Measurements from ENCODE around the gene PDE4D. TPM values are rescaled to one million over a fixed set of nuclear protein-coding genes. Genes with fewer than 3 reads are reported as not detected.
A peak's percentile ranks its signal among the peaks of the same experiment; 100 is the strongest.

Gene PDE4D
- polyA plus RNA-seq, 6 donors from 2014 or later: 4.1 to 20.0 (median 12.9) TPM

GRCh38 chr5:59813761-59814536, 79.6 kb downstream of the PDE4D start:
- peaks cover 0 to 4% (median 4%) of the 10 kb centered on the region in 3 donors for H3K27me3 Mint-ChIP-seq
- H3K36me3 Mint-ChIP-seq: no peaks in the 10 kb centered on the region
- peaks cover 3 to 5% (median 5%) of the 10 kb centered on the region in 3 donors for H3K4me1 Mint-ChIP-seq
- no peak overlapping the region for H3K27ac Mint-ChIP-seq
- H3K9me3 Mint-ChIP-seq: no peaks in the 10 kb centered on the region
- ATAC-seq (ENCODE audit: low read depth in 2 of 2) (peak; percentile 61 to 81), DNase-seq (peak; percentile 41)
- H3K4me3 Mint-ChIP-seq: no peak overlapping the region

DNA sequence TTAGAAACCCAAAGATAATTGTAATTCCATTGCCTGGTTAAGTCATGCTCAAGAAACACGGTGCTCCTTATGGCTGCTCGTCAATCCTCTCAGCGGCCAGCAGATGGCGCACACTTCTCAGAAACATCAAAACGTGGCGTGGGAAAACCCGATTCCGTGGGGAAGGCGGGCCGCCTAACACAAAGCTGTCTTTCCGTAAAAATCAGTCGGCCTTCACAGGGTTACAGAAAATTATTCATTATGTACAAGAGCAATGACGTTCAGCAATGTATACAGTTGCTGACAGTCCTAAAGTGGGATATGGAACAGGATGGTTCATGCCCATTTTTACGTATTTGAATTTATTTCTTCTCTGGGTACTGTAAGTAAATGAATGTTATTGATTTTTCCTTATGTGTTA, 83.5 kb downstream of the PDE4D start:
- H3K27ac Mint-ChIP-seq: peak overlapping the region in 1 of 6 donors; percentile 45
- peak overlapping the region in 5 of 8 donors; percentile 25 to 78 (median 63) for H3K4me3 Mint-ChIP-seq
- DNase-seq: peak; percentile 58
- H3K4me1 Mint-ChIP-seq: peaks cover 3 to 5% (median 5%) of the 10 kb centered on the region in 3 donors
- ATAC-seq (ENCODE audit: low read depth in 2 of 2): peak; percentile 64 to 69
- no peaks in the 10 kb centered on the region for H3K9me3 Mint-ChIP-seq
- no peaks in the 10 kb centered on the region for H3K36me3 Mint-ChIP-seq
- H3K27me3 Mint-ChIP-seq: peaks cover 0 to 4% (median 4%) of the 10 kb centered on the region in 3 donors

DNA sequence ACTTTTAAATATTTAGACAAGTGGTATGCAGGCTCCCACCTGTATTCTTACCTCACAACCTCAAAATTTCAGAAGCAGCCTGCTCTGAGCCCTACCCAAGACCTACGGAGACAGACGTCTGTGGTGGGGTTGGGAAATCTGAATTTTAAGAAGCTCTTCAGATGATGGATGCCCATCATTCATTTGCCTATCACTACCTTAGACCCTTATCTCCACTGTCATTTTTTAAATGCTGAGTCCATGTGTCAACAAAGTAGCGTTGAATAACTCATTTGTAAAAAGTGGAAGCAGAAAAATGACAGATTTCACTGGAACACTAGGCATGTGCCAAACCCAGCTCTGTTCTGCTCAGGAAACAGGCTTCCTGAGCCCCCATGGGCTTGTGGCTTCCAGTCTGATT, 85.7 kb downstream of the PDE4D start:
- DNase-seq: no peak
- Mint-ChIP-seq H3K36me3 (no peaks in the 10 kb centered on the region), H3K27me3 (peaks cover 0 to 4% (median 4%) of the 10 kb centered on the region in 3 donors), H3K27ac (peak overlapping the region in 1 of 6 donors; percentile 33), H3K4me1 (peaks cover 3 to 5% (median 5%) of the 10 kb centered on the region in 3 donors), H3K4me3 (no peak overlapping the region), H3K9me3 (no peaks in the 10 kb centered on the region)
- no peak for ATAC-seq (ENCODE audit: low read depth in 2 of 2)

DNA sequence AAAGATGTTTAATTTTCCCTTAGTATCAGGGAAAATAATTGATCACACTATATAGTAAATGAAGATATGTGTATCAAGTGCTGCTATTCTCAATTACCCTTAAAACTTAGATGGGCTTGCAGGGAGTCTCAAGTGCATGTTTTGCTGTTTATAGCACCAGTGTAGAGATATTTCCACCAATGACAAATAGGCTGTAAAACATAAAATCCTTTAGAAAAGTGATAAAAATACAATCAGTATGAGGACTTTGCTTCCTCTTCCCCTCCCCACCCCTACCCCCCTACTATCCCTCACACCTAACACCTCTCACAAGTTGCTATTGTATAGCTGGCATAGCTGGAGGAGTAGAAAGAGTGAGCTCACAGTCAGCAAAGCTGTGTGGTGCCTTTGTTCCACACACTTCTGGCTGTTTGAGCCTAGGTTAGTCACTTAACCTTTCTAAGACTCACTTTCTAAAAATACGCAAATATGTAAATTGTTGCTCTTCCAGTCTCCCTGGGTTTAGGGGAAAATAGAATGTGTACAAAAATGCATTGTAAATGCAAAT, 93.1 kb downstream of the PDE4D start:
- DNase-seq: no peak

DNA sequence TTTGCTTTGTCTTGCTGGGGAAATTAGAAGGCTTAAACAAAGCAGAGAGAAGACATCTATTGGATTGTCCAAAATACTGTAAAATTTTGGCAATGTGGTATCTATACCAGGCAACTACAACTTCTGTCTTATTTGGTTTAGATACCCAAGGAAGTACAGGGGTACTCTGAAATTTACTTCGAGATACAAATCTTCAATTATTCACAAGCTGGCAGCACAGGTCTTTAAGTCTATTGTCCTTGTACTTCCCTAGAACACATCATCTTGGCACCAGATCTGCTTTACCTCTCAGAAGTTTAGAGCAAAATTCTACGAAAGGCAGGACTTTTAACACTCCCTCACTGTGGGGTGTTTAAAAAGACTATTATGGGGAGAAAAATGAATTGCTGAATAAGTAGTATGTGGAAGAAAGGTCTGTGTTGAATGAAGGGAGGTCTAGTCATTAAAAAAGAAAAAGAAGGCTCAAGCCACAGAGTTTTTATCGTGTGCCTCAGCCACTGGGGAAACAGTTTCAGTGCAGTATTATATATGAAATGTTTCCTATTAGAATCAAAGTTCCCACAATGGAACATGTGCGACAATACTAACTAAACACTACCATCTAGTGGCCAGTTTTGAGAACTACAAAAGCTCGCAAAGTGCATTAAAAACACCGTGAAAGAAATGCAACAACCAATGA, 93.7 kb downstream of the PDE4D start:
- Mint-ChIP-seq H3K36me3 (no peaks in the 10 kb centered on the region), H3K27me3 (no peaks in the 10 kb centered on the region), H3K4me1 (peaks cover 10 to 13% (median 12%) of the 10 kb centered on the region in 3 donors), H3K27ac (no peak overlapping the region), H3K4me3 (no peak overlapping the region), H3K9me3 (no peaks in the 10 kb centered on the region)
- DNase-seq (peak; percentile 56), ATAC-seq (ENCODE audit: low read depth in 2 of 2) (peak; percentile 57 to 62)

More for the DNA sequence above, 93.1 kb downstream of the PDE4D start:
- Mint-ChIP-seq H3K27ac (peak overlapping the region in 1 of 6 donors; percentile 29), H3K27me3 (no peaks in the 10 kb centered on the region), H3K9me3 (no peaks in the 10 kb centered on the region), H3K4me3 (no peak overlapping the region), H3K36me3 (no peaks in the 10 kb centered on the region), H3K4me1 (peaks cover 5 to 8% (median 6%) of the 10 kb centered on the region in 3 donors)
- ATAC-seq (ENCODE audit: low read depth in 2 of 2): no peak

GRCh38 chr5:59798862-59799667, 94.5 kb downstream of the PDE4D start:
- no peaks in the 10 kb centered on the region for H3K9me3 Mint-ChIP-seq
- H3K27ac Mint-ChIP-seq: no peak overlapping the region
- peak; percentile 84 to 87 for ATAC-seq (ENCODE audit: low read depth in 2 of 2)
- peak; percentile 62 for DNase-seq
- no peaks in the 10 kb centered on the region for H3K27me3 Mint-ChIP-seq
- H3K4me1 Mint-ChIP-seq: peaks cover 10 to 20% (median 18%) of the 10 kb centered on the region in 3 donors
- no peak overlapping the region for H3K4me3 Mint-ChIP-seq
- H3K36me3 Mint-ChIP-seq: no peaks in the 10 kb centered on the region

GRCh38 chr5:59795141-59795540, 98.4 kb downstream of the PDE4D start:
- Mint-ChIP-seq H3K4me1 (peaks cover 26 to 40% (median 38%) of the 10 kb centered on the region in 3 donors), H3K9me3 (no peaks in the 10 kb centered on the region)
- no peak for ATAC-seq (ENCODE audit: low read depth in 2 of 2)

DNA sequence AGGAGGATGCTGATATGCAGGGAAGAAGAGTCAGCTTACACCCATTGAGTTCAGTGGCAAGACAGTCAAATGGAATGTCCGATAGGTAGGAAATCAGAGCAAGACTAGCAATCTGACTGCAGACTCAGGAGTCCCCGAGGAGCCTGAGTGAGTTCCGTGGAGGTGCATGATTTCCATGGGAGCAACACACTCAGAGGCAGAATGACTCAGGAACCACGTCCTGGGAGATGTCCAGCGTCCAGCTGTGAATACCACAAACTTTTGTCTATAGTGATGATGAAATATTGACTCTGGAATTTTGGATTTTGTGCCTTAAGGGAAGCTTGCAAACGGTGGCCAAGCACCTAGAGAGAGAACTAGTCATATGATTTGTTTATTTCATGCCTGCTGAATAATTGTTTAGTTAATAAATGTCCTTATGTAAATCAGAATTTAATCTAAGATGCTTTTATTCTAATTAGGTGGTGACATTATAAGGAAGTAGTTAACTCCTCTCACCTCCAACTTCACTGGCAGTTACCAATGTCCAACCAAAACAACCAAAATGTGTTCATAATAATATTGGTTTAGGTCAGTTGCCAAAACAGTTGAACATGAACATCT, 100.4 kb downstream of the PDE4D start:
- no peaks in the 10 kb centered on the region for H3K36me3 Mint-ChIP-seq
- no peak overlapping the region for H3K4me3 Mint-ChIP-seq
- ATAC-seq (ENCODE audit: low read depth in 2 of 2) (no peak), DNase-seq (no peak)
- no peaks in the 10 kb centered on the region for H3K9me3 Mint-ChIP-seq
- H3K4me1 Mint-ChIP-seq: peaks cover 30 to 46% (median 45%) of the 10 kb centered on the region in 3 donors
- no peaks in the 10 kb centered on the region for H3K27me3 Mint-ChIP-seq
- peak overlapping the region; percentile 6 to 88 (median 60) for H3K27ac Mint-ChIP-seq

More at GRCh38 chr5:59795141-59795540, 98.4 kb downstream of the PDE4D start:
- Mint-ChIP-seq H3K4me3 (no peak overlapping the region), H3K36me3 (no peaks in the 10 kb centered on the region), H3K27ac (peak overlapping the region in 5 of 6 donors; percentile 41 to 88 (median 57)), H3K27me3 (no peaks in the 10 kb centered on the region)
- no peak for DNase-seq

- Mint-ChIP-seq H3K4me1 (peaks cover 30 to 45% (median 43%) of the 10 kb centered on the region in 3 donors), H3K27me3 (no peaks in the 10 kb centered on the region)
These were observed 101.9 kb downstream of the PDE4D start for GRCh38 chr5:59791617-59792016.

GRCh38 chr5:59790776-59791475, 102.6 kb downstream of the PDE4D start:
- peaks cover 29 to 44% (median 42%) of the 10 kb centered on the region in 3 donors for H3K4me1 Mint-ChIP-seq
- ATAC-seq (ENCODE audit: low read depth in 2 of 2) (peak; percentile 25 to 38), DNase-seq (no peak)
- no peaks in the 10 kb centered on the region for H3K9me3 Mint-ChIP-seq
- peak overlapping the region; percentile 87 to 97 (median 92) for H3K27ac Mint-ChIP-seq
- H3K4me3 Mint-ChIP-seq: peak overlapping the region in 7 of 8 donors; percentile 13 to 89 (median 59)
- H3K27me3 Mint-ChIP-seq: no peaks in the 10 kb centered on the region
- H3K36me3 Mint-ChIP-seq: no peaks in the 10 kb centered on the region

More at GRCh38 chr5:59791617-59792016, 101.9 kb downstream of the PDE4D start:
- ATAC-seq (ENCODE audit: low read depth in 2 of 2): no peak
- peak overlapping the region; percentile 87 to 97 (median 92) for H3K27ac Mint-ChIP-seq
- H3K9me3 Mint-ChIP-seq: no peaks in the 10 kb centered on the region
- no peaks in the 10 kb centered on the region for H3K36me3 Mint-ChIP-seq
- DNase-seq: no peak
- no peak overlapping the region for H3K4me3 Mint-ChIP-seq

- DNase-seq (peak; percentile 67), ATAC-seq (ENCODE audit: low read depth in 2 of 2) (peak; percentile 94 to 95)
- peak overlapping the region; percentile 87 to 97 (median 92) for H3K27ac Mint-ChIP-seq
- peaks cover 25 to 39% (median 38%) of the 10 kb centered on the region in 3 donors for H3K4me1 Mint-ChIP-seq
- no peaks in the 10 kb centered on the region for H3K27me3 Mint-ChIP-seq
- no peaks in the 10 kb centered on the region for H3K36me3 Mint-ChIP-seq
- H3K4me3 Mint-ChIP-seq: peak overlapping the region in 7 of 8 donors; percentile 13 to 89 (median 67)
- H3K9me3 Mint-ChIP-seq: no peaks in the 10 kb centered on the region
These were observed 103.2 kb downstream of the PDE4D start for GRCh38 chr5:59790376-59790775.

- Mint-ChIP-seq H3K4me3 (peak overlapping the region in 6 of 8 donors; percentile 51 to 87 (median 66)), H3K4me1 (peaks cover 20 to 34% (median 34%) of the 10 kb centered on the region in 3 donors), H3K9me3 (no peaks in the 10 kb centered on the region), H3K27ac (peak overlapping the region; percentile 87 to 97 (median 92)), H3K27me3 (no peaks in the 10 kb centered on the region), H3K36me3 (no peaks in the 10 kb centered on the region)
- DNase-seq (no peak), ATAC-seq (ENCODE audit: low read depth in 2 of 2) (peak; percentile 20 to 42)
These were observed 103.6 kb downstream of the PDE4D start for GRCh38 chr5:59789894-59790293.

Data from naive B cell (primary cell).